Measurements from ENCODE around the gene MAPK10.

- TF ChIP-seq FOXJ3 (CRISPR knock-in tag; IDR thresholded peaks at IDR 0.05; ENCODE audit: borderline replicate concordance): no peak
- TF ChIP-seq TCF7 (CRISPR knock-in tag; IDR thresholded peaks at IDR 0.05; ENCODE audit: low read depth): no peak
- TF ChIP-seq, protein P1, sequence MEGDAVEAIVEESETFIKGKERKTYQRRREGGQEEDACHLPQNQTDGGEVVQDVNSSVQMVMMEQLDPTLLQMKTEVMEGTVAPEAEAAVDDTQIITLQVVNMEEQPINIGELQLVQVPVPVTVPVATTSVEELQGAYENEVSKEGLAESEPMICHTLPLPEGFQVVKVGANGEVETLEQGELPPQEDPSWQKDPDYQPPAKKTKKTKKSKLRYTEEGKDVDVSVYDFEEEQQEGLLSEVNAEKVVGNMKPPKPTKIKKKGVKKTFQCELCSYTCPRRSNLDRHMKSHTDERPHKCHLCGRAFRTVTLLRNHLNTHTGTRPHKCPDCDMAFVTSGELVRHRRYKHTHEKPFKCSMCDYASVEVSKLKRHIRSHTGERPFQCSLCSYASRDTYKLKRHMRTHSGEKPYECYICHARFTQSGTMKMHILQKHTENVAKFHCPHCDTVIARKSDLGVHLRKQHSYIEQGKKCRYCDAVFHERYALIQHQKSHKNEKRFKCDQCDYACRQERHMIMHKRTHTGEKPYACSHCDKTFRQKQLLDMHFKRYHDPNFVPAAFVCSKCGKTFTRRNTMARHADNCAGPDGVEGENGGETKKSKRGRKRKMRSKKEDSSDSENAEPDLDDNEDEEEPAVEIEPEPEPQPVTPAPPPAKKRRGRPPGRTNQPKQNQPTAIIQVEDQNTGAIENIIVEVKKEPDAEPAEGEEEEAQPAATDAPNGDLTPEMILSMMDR (IDR thresholded peaks at IDR 0.05): no peak
- no peak for TF ChIP-seq ATF1 (CRISPR knock-in tag; IDR thresholded peaks at IDR 0.05)
- TF ChIP-seq, protein P2, sequence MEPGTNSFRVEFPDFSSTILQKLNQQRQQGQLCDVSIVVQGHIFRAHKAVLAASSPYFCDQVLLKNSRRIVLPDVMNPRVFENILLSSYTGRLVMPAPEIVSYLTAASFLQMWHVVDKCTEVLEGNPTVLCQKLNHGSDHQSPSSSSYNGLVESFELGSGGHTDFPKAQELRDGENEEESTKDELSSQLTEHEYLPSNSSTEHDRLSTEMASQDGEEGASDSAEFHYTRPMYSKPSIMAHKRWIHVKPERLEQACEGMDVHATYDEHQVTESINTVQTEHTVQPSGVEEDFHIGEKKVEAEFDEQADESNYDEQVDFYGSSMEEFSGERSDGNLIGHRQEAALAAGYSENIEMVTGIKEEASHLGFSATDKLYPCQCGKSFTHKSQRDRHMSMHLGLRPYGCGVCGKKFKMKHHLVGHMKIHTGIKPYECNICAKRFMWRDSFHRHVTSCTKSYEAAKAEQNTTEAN (CRISPR knock-in tag; IDR thresholded peaks at IDR 0.05): no peak
- no peak for TF ChIP-seq PRDM15 (CRISPR knock-in tag; IDR thresholded peaks at IDR 0.05)
- no peak for TF ChIP-seq SP1 (CRISPR knock-in tag; conservative IDR thresholded peaks at IDR 0.05)
- TF ChIP-seq OVOL2 (CRISPR knock-in tag; IDR thresholded peaks at IDR 0.05; ENCODE audit: borderline replicate concordance): no peak
- TF ChIP-seq ZNF317 (CRISPR knock-in tag; IDR thresholded peaks at IDR 0.05; ENCODE audit: borderline replicate concordance, low read depth): no peak
- no peak for TF ChIP-seq ELF4 (CRISPR knock-in tag; IDR thresholded peaks at IDR 0.05; ENCODE audit: low read depth)
- no peak for TF ChIP-seq ZNF121 (CRISPR knock-in tag; IDR thresholded peaks at IDR 0.05)
- TF ChIP-seq, protein P3, sequence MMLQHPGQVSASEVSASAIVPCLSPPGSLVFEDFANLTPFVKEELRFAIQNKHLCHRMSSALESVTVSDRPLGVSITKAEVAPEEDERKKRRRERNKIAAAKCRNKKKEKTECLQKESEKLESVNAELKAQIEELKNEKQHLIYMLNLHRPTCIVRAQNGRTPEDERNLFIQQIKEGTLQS (CRISPR knock-in tag; conservative IDR thresholded peaks at IDR 0.05): no peak
- TF ChIP-seq, protein P4, sequence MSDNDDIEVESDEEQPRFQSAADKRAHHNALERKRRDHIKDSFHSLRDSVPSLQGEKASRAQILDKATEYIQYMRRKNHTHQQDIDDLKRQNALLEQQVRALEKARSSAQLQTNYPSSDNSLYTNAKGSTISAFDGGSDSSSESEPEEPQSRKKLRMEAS (CRISPR knock-in tag; IDR thresholded peaks at IDR 0.05): no peak
- TF ChIP-seq NFATC4 (CRISPR knock-in tag; IDR thresholded peaks at IDR 0.05): no peak
Measured at GRCh38 chr4:85946821-85947220, 413.0 kb downstream of the MAPK10 start.

Data from WTC11 (cell line).